Body of pancreas (tissue), 4 donors: ENCODE data around the gene EIF4B. TPM values are rescaled to one million over a fixed set of nuclear protein-coding genes. Genes with fewer than 3 reads are reported as not detected.
"Not testable (repeated sequence)": the region's sequence is repeated elsewhere in the genome, so short reads cannot be mapped to it uniquely, and the experiment has no call there.

Experiments
- ATAC-seq: fragments of 150-250 bp; one replicate; pipeline ENCODE4 v1.9.1; 2016
- DNase-seq, 4 donors: peaks; one replicate each; pipeline ENCODE4 v3.0.0-alpha.2; 2019
- H3K27ac ChIP-seq, 4 donors: fragments of 200-600 bp; sonication (generic); 1 replicate in 3 of 4; 2 replicates in 1 of 4; pipeline versions ENCODE4 v1.5.1 to v1.6.1; 2016 to 2019; ENCODE audit warnings: mild to moderate bottlenecking in 1 of 4, mixed read lengths in 1 of 4, moderate library complexity in 1 of 4
- H3K27me3 ChIP-seq, 2 donors: fragments of 200-600 bp; sonication (generic); one replicate each; pipeline ENCODE4 v1.6.0; 2016; ENCODE audit warnings: mild to moderate bottlenecking in 1 of 2
- H3K36me3 ChIP-seq, 2 donors: fragments of 200-600 bp; sonication (generic); replicated peaks in 1 of 2; 2 replicates each; pipeline ENCODE4 v1.5.1; 2016; ENCODE audit warnings: low read depth in 2 of 2; ENCODE audit not compliant: insufficient read depth in 1 of 2
- H3K4me1 ChIP-seq: fragments of 200-600 bp; sonication (generic); one replicate; pipeline ENCODE4 v1.6.0; 2016
- H3K4me3 ChIP-seq, 2 donors: fragments of 200-600 bp; sonication (generic); 1 replicate in 1 of 2; 2 replicates in 1 of 2; pipeline ENCODE4 v1.5.1; 2016 to 2019
- H3K9me3 ChIP-seq, 3 donors: fragments of 200-600 bp; sonication (generic); 1 replicate in 2 of 3; 2 replicates in 1 of 3; pipeline ENCODE4 v1.5.1; 2016
- POLR2A ChIP-seq, 3 donors: fragments of 450-650 bp; IDR thresholded peaks; one replicate each; pipeline ENCODE4 v1.6.1; 2016; ENCODE audit warnings: antibody characterized with exemption in 3 of 3, mild to moderate bottlenecking in 2 of 3
- WGBS, 2 donors: methylation state at CpG; one replicate each; pipeline ENCODE4 v1.1.5; 2017; 5-methylcytosine and 5-hydroxymethylcytosine counted together
- intact Hi-C: fragments of 100-400 bp; cut with DNase I; formaldehyde crosslinking; loops from one replicate; pipeline ENCODE4 v1.15.1; 2023
- total RNA-seq, 2 donors: library from RNA; depleted of rRNA; stranded (reverse); fragments of >200 nt; gene quantifications; one replicate each; pipeline ENCODE4 v1.1.0, GENCODE V29; 2016
- TF ChIP-seq, protein P1 (sequence below), 7 experiments: fragments of 450-650 bp in 4 of 7; fragments of 200-600 bp in 3 of 7; sonication (generic) in 3 of 7; IDR thresholded peaks; one replicate each; pipeline ENCODE4 v1.5.1; 2016 to 2019; ENCODE audit warnings: antibody characterized with exemption in 7 of 7

EIF4B gene
- total RNA-seq, 2 donors from 2014 or later = 326 to 389 TPM

- intact Hi-C loops = no loop called here
- 79 to 98% methylated on average over 3 of the region's 3 CpGs for WGBS, 2 donors
- TF ChIP-seq, protein P1, sequence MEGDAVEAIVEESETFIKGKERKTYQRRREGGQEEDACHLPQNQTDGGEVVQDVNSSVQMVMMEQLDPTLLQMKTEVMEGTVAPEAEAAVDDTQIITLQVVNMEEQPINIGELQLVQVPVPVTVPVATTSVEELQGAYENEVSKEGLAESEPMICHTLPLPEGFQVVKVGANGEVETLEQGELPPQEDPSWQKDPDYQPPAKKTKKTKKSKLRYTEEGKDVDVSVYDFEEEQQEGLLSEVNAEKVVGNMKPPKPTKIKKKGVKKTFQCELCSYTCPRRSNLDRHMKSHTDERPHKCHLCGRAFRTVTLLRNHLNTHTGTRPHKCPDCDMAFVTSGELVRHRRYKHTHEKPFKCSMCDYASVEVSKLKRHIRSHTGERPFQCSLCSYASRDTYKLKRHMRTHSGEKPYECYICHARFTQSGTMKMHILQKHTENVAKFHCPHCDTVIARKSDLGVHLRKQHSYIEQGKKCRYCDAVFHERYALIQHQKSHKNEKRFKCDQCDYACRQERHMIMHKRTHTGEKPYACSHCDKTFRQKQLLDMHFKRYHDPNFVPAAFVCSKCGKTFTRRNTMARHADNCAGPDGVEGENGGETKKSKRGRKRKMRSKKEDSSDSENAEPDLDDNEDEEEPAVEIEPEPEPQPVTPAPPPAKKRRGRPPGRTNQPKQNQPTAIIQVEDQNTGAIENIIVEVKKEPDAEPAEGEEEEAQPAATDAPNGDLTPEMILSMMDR (IDR thresholded peaks at IDR 0.05) = no peak
- no peak for TF ChIP-seq POLR2A (IDR thresholded peaks at IDR 0.05)
Observed at GRCh38 chr12:53031616-53032015, 25.4 kb downstream of the EIF4B start.

DNA sequence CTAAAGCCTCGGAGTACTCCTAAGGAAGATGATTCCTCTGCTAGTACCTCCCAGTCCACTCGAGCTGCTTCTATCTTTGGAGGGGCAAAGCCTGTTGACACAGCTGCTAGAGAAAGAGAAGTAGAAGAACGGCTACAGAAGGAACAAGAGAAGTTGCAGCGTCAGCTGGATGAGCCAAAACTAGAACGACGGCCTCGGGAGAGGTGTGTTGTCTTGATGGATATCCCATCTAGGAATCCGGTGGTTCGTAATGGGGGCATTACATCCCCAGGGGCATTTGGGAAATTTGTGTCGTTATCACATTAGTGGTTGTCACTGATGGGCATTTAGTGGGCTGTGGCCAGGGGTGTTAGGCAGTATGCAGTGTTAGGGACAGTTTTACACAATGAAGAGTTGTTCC lies 27.6 kb downstream of the EIF4B start:
- H3K27ac ChIP-seq, H3K9me3 ChIP-seq, ATAC-seq, DNase-seq, H3K4me3 ChIP-seq, intact Hi-C loops, H3K4me1 ChIP-seq, H3K27me3 ChIP-seq: not testable (repeated sequence)
- 63 to 72% methylated on average over 10 of the region's 10 CpGs for WGBS, 2 donors
- peaks cover 13 to 57% of the 10 kb centered on the region in 2 donors for H3K36me3 ChIP-seq

More at GRCh38 chr12:53031616-53032015, 25.4 kb downstream of the EIF4B start:
- Histone ChIP-seq H3K27ac (no peak overlapping the region), H3K4me1 (no peaks in the 10 kb centered on the region), H3K9me3 (no peaks in the 10 kb centered on the region), H3K4me3 (no peak overlapping the region), H3K27me3 (no peaks in the 10 kb centered on the region), H3K36me3 (peaks cover 6 to 56% of the 10 kb centered on the region in 2 donors)
- DNase-seq (no peak), ATAC-seq (no peak)

GRCh38 chr12:53034459-53034858 lies 28.2 kb downstream of the EIF4B start:
- intact Hi-C loops = no loop called here
- Histone ChIP-seq H3K27me3 (no peaks in the 10 kb centered on the region), H3K27ac (no peak overlapping the region), H3K9me3 (no peaks in the 10 kb centered on the region), H3K4me3 (no peak overlapping the region), H3K36me3 (peaks cover 13 to 55% of the 10 kb centered on the region in 2 donors), H3K4me1 (peaks cover 10% of the 10 kb centered on the region)
- TF ChIP-seq, protein P1 (IDR thresholded peaks at IDR 0.05) = no peak
- TF ChIP-seq POLR2A (IDR thresholded peaks at IDR 0.05) = no peak
- WGBS, 2 donors = 75 to 83% methylated on average over 8 of the region's 8 CpGs
- ATAC-seq (no peak), DNase-seq (no peak)

DNA sequence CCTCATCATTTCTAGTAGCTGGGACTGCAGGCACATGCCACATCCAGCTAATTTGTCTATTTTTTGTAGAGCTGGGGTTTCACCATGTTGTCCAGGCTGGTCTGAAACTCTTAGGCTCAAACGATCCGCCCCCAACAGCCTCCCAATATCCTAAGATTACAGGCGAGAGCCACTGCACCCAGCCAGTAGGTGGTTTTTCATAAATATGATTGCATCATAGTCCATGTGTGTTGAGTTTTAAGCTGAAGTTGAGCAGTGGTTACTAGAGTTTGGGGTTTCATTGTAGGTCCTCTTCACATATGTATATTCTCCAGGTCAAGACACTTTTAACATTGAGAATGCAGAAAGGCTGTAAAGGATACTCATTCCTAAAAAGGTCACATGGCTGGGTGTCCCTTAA lies 30.5 kb downstream of the EIF4B start:
- TF ChIP-seq POLR2A (IDR thresholded peaks at IDR 0.05) = no peak
- TF ChIP-seq, protein P1 (IDR thresholded peaks at IDR 0.05) = no peak
- Histone ChIP-seq H3K27ac (no peak overlapping the region), H3K9me3 (no peaks in the 10 kb centered on the region), H3K4me1 (peaks cover 10% of the 10 kb centered on the region), H3K27me3 (no peaks in the 10 kb centered on the region), H3K36me3 (peaks cover 13 to 50% of the 10 kb centered on the region in 2 donors), H3K4me3 (no peak overlapping the region)
- WGBS, 2 donors = 82 to 89% methylated on average over 3 of the region's 3 CpGs
- ATAC-seq (no peak), DNase-seq (no peak)
- intact Hi-C loops = no loop called here

- Histone ChIP-seq H3K27me3 (no peaks in the 10 kb centered on the region), H3K9me3 (no peaks in the 10 kb centered on the region), H3K27ac (no peak overlapping the region), H3K36me3 (peaks cover 7 to 38% of the 10 kb centered on the region in 2 donors), H3K4me1 (peaks cover 23% of the 10 kb centered on the region), H3K4me3 (no peak overlapping the region)
- ATAC-seq (no peak), DNase-seq (no peak)
- TF ChIP-seq, protein P1 (IDR thresholded peaks at IDR 0.05) = no peak
- TF ChIP-seq POLR2A (IDR thresholded peaks at IDR 0.05) = no peak
- intact Hi-C loops = no loop called here
- WGBS, 2 donors = 73 to 82% methylated on average over 4 of the region's 4 CpGs
Observed at GRCh38 chr12:53039851-53040250, 33.6 kb downstream of the EIF4B start.
